Stimulated activated CD8-positive, alpha-beta memory T cell treated with anti-CD3 and anti-CD28 coated beads, Interleukin-15, amount 100 ng/mL, for 24 hours (primary cell): ENCODE data around the gene TULP4.

Experiments
- DNase-seq: peaks from one replicate; pipeline ENCODE4 v3.0.0-alpha.2; 2020; ENCODE audit warnings: low read depth

TULP4 gene, protein sequence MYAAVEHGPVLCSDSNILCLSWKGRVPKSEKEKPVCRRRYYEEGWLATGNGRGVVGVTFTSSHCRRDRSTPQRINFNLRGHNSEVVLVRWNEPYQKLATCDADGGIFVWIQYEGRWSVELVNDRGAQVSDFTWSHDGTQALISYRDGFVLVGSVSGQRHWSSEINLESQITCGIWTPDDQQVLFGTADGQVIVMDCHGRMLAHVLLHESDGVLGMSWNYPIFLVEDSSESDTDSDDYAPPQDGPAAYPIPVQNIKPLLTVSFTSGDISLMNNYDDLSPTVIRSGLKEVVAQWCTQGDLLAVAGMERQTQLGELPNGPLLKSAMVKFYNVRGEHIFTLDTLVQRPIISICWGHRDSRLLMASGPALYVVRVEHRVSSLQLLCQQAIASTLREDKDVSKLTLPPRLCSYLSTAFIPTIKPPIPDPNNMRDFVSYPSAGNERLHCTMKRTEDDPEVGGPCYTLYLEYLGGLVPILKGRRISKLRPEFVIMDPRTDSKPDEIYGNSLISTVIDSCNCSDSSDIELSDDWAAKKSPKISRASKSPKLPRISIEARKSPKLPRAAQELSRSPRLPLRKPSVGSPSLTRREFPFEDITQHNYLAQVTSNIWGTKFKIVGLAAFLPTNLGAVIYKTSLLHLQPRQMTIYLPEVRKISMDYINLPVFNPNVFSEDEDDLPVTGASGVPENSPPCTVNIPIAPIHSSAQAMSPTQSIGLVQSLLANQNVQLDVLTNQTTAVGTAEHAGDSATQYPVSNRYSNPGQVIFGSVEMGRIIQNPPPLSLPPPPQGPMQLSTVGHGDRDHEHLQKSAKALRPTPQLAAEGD (N-terminal part only)

GRCh38 chr6:158312165-158312564, at the start of gene TULP4:
Gene TULP4 (plus strand): TSS chr6:158312465. CDS start chr6:158314017, 1,552 bp downstream.
- no peak for DNase-seq

DNA sequence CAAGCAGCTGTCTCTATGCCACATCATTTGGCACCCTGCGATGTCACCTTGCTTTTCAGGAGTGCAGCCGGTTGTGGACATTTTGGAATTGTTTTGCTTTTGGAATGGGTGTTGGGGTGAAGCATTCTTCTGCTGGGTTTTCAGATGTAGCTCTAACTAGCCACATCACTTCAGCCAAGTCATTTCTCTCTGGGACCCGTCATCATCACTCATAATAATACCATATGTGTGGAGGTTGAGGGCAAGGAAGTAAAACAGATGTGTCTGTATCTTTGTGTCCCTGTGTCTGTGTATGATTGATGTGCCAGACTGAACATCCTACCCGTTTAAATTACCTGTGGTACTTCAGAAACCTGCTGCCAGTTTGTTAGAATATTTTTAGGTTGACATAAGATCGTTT, 49.5 kb upstream of the TULP4 start:
- no peak for DNase-seq

- no peak for DNase-seq
These were observed 48.1 kb upstream of the TULP4 start for GRCh38 chr6:158264180-158264579.

- DNase-seq: no peak
These were observed 46.1 kb upstream of the TULP4 start for GRCh38 chr6:158266131-158266530.

- no peak for DNase-seq
These were observed 43.7 kb upstream of the TULP4 start for GRCh38 chr6:158268361-158269147.

DNA sequence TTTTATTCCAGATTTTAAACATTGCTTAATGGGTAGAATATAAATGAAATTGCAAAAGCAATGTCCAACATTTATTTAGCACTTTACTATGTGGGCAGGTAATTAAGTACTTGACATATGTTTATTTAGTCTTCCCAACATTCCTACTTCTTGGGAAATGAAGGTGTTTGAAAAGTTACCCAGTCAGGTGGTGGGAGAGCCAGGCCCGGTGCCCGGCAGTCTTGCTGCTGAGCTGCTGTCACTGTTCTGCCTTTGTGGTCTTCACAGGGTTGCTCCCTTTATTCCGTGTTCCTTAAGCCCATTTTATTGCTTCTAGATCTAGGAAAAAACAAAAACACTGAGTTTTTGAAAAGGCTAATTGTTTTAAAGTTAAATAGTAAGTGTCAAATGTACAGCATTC, 42.6 kb upstream of the TULP4 start:
- no peak for DNase-seq

DNA sequence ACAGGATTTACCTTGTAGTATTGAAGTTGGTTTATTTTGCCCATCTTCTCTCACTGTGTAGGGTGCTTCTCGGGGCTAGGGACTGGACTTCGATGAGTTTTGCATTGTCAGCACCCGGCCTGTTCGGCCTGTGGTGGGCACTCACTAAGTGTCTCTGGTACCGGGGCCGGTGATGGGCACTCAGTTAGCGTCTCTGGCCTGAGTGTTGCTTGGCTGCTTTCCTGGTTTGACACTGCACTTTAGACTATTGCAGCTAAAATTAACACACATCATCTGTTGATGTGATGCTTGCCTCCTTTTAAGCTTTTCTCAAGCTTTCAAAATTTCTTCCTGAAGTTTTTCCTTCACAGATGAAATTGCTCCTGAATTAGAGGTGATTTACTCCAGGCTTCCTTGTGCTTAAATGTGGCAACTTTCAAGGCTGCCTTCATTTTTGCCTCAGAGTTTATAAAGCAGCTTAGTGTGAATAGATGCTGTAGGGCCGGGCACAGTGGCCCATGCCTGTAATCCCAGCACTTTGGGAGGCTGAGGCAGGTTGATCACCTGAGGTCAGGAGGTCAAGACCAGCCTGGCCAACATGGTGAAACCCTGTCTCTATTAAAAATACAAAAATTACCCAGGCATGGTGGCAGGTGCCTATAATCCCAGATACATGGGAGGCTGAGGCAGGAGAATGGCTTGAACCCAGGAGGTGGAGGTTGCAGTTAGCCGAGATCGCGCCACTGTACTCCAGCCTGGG, 41.7 kb upstream of the TULP4 start:
- no peak for DNase-seq

GRCh38 chr6:158272324-158272723, 39.9 kb upstream of the TULP4 start:
- DNase-seq: no peak

DNA sequence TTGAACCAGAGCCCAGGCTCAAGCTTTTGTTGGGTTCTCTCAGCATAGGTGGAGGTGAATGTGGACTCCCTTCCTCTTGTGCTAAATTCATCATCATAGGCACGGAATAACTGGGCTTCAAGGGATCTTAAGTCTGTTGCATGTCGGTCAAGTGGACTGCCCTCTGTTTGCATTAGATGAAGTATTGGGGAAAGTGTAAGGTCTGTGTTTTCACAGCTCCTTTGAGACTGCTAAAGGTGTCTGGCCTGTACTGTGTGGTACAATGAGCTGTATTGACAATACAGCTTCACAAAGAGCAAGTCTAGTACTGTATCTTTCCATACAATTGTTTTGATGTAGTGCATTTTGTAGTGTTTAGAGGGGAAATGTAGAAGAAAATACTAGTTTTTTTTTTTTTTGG, 34.3 kb upstream of the TULP4 start:
- DNase-seq: no peak

GRCh38 chr6:158279615-158280014, 32.6 kb upstream of the TULP4 start:
- DNase-seq: no peak

GRCh38 chr6:158283304-158283980, 28.8 kb upstream of the TULP4 start:
- DNase-seq: no peak

DNA sequence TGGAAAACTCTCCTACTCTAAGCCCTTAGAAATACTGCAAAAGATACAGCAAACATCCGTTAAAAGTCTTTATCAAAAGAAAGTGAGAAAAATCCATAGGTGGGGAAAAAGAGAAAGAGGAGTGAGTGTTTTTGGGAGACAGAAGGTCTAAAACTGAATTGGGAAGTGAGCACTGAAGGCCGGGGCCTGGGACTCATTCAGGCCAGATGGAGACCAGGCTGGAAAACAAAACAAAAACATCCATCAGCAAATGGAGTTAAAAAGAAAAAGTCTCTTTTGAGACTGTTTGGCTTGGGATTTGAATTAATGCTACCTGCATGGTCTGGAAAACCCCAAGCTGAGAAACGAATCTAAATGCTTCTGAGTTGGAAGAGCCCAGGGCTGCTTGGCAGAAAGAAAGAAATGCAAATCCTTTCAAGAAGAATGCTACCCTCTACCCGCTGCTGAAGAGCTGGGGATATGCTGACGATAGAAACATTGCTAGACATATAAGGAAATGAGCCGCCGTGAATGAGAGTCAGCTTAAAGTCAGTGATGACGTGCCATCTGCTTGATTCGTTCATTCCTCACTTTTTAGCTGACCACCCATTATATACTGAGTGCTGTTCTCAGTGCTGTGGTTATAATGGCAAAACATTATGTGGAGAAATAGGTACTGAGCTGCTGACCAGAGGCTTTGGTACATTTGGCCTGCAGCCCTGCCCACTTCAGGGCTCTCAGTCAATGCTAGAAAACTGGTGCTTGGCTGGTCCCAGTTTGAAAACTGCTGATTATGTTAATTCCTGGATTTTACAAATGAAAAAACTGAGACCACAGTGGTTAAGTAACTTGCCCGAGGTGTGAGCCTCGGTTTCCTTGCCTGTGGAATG, 28.0 kb upstream of the TULP4 start:
- no peak for DNase-seq

- DNase-seq: no peak
These were observed 27.2 kb upstream of the TULP4 start for GRCh38 chr6:158284876-158285655.

GRCh38 chr6:158285656-158286021, 26.6 kb upstream of the TULP4 start:
- DNase-seq: no peak

- DNase-seq: no peak
These were observed 25.9 kb upstream of the TULP4 start for GRCh38 chr6:158286413-158286812.

- DNase-seq: no peak
These were observed 25.2 kb upstream of the TULP4 start for GRCh38 chr6:158287047-158287446.

GRCh38 chr6:158290040-158290439, 22.2 kb upstream of the TULP4 start:
- DNase-seq: no peak

DNA sequence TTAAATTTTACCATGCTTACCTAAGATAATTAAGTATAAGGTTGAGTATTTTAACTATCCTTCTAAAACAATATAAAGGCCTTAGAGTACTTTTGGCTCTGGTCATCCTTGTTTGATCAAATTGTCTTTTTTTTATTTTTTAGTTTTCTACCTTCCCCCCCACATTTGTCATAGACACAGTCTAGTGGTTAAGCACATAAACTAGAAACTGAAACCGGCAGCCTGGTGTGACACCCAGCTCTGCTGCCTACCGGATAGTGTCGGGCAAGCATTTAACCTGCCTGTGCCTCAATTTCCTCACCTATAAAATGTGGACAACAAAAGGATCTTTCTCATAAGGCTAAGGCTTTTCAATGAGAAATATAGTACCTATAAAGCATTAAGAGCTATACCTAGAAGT, 21.6 kb upstream of the TULP4 start:
- DNase-seq: peak; percentile 11

GRCh38 chr6:158292016-158292415, 20.2 kb upstream of the TULP4 start:
- DNase-seq: no peak
